ENCODE results near the gene CHRFAM7A.
"Not testable (repeated sequence)": the region's sequence is repeated elsewhere in the genome, so short reads cannot be mapped to it uniquely, and the experiment has no call there.

Gene CHRFAM7A

DNA sequence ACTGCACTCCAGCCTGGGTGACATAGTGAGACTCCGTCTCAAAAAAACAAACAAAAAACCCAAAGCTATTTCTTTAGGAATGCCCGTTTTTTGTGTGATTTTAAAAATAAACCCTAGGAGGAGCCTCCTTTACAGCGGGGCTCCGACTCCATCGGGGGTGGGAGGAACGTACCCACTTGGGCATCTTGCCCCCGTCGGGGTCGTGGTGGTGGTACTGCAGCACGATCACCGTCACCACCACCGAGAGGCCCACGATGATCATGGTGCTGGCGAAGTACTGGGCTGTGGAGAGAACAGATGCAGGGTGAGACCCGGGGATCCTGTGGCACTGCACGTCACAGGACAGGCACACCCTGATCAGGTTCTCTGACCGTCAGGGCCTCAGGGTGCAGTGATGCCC, 26.1 kb downstream of the CHRFAM7A start:
- H3K9ac ChIP-seq; H3K4me3 ChIP-seq; H4K20me1 ChIP-seq; H3K27ac ChIP-seq; H3K27me3 ChIP-seq; H3K36me3 ChIP-seq; H3K9me3 ChIP-seq (replicated peaks in 1 of 11); H3K4me2 ChIP-seq; H3K4me1 ChIP-seq: not testable (repeated sequence)

DNA sequence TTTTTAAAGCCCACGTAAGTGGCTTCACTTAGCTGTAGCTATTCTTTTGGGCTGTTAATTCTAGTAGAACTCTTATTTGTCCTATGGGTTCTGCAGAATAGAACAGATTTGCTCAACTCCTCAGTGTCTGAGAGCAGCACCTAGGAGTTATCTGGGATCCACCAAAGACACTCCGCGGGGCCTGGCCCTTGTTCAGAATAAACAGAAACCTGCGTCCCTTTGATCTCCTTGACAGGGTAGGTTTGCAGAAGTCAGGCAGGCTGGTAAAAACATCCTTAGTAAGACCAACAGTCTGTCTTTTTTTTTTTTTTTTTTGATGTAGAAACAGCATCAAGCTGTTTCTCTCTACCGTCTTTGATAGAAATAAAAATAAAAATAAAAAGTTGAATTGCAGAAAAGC, 31.9 kb downstream of the CHRFAM7A start:
- not testable (repeated sequence) for H3K4me2 ChIP-seq; H3K4me1 ChIP-seq; H3K9me3 ChIP-seq (replicated peaks in 1 of 11); H3K27me3 ChIP-seq; H3K27ac ChIP-seq; H3K4me3 ChIP-seq; H3K9ac ChIP-seq; H3K36me3 ChIP-seq; H4K20me1 ChIP-seq

DNA sequence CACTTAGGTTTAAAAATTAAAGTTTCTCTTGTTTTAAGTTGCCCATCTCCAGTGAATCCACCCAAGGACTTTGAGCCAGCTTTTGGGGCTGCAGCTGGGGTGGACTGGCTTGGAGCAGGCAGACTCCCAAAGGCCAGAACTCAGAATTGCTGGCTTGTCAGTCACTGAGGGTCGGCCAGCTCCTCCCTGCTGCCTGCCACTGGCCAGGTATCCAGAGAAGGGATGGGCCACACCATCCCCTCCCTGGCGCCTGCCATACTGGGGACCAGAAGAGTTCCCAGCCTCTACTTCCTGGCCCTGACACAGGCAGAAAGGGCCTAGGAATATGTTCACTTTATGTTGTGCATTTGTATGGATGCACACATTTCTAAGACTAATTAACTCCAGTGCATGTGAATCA, 32.4 kb downstream of the CHRFAM7A start:
- H3K4me3 ChIP-seq; H3K9ac ChIP-seq; H3K4me1 ChIP-seq; H3K36me3 ChIP-seq; H3K4me2 ChIP-seq; H3K9me3 ChIP-seq (replicated peaks in 1 of 11); H3K27me3 ChIP-seq; H3K27ac ChIP-seq; H4K20me1 ChIP-seq: not testable (repeated sequence)

DNA sequence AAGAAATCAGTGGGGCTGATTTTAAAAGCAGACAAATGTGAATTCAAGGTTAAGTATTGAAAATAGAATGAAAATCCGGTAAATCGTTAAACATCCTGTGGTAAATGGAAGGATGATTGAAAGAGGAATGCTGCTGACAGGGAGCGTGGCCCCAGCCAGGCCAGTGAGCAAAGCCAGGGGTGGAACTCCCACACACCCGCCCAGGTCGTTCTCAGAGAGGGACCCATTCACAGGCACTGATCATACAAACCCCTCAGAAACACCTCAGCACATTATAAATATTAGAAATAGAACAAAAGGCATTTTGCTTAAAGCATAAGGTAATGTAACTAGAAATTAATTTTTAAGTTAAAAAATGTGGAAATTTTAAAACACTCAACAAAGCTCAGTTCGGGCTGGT, 38.3 kb downstream of the CHRFAM7A start:
- not testable (repeated sequence) for H4K20me1 ChIP-seq; H3K9me3 ChIP-seq (replicated peaks in 1 of 11)

DNA sequence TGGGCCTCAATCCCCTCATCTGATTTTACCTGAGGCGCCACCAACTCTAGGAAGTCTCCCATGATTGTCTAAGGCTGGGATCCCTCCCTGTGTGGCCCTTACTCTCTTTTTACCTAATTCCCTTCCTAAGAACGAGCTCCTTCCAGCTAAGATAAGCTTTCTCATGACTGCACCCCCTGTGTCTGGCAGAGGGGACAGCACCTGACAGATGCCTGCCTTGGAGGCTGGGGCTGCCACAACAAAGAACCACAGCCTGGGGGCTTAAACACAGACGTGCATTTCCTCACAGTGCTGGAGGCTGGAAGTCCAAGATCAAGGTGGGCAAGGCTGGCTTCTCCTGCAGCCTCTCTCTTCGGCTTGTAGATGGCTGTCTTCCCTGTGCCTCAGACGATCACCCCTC, 43.5 kb downstream of the CHRFAM7A start:
- not testable (repeated sequence) for H4K20me1 ChIP-seq; H3K9ac ChIP-seq; H3K4me3 ChIP-seq; H3K36me3 ChIP-seq; H3K27ac ChIP-seq; H3K4me2 ChIP-seq; H3K4me1 ChIP-seq; H3K27me3 ChIP-seq; H3K9me3 ChIP-seq (replicated peaks in 1 of 11)

More for the DNA sequence above, 38.3 kb downstream of the CHRFAM7A start:
- not testable (repeated sequence) for H3K4me3 ChIP-seq, H3K9ac ChIP-seq, H3K27me3 ChIP-seq, H3K27ac ChIP-seq, H3K4me1 ChIP-seq, H3K4me2 ChIP-seq, H3K36me3 ChIP-seq

DNA sequence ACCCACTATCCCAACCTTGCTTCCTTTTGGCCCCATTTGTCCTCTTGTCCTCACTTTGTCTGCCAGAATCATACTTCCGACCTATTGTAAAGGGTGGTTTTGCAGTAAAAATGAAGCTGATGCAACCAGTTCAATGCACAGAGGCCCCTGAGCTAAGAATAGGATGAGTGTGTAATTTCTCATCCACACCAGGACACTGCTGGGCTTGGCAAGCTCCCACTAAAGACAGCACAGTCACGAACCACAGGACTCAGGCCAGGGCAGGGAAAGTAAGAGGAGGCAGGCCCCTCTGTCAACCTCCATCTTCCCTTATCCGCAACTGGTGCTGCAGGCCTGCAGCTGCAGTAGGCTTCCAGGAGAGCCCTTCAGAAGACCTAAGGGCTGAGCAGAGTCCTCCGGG, 56.8 kb downstream of the CHRFAM7A start:
- H3K9ac ChIP-seq; H4K20me1 ChIP-seq; H3K4me2 ChIP-seq; H3K9me3 ChIP-seq (replicated peaks in 1 of 11); H3K4me1 ChIP-seq; H3K27ac ChIP-seq; H3K27me3 ChIP-seq; H3K36me3 ChIP-seq; H3K4me3 ChIP-seq: not testable (repeated sequence)

DNA sequence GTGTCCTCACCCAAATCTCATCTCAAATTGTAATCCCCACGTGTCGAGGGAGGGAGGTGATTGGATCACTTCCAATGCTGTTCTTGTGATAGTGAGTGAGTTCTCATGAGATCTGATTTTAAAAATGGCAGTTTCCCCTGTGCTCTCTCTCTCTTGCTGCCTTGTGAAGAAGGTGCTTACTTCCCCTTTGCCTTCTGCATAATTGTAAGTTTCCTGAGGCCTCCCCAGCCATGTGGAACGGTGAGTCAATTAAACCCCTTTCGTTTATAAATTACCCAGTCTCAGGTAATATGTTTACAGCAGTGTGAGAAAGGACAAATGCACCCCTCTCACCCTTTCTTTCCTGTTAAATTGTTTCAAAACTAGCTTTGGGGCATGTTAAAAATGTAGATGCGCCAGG, 59.2 kb downstream of the CHRFAM7A start:
- H3K27ac ChIP-seq, H4K20me1 ChIP-seq: not testable (repeated sequence)

DNA sequence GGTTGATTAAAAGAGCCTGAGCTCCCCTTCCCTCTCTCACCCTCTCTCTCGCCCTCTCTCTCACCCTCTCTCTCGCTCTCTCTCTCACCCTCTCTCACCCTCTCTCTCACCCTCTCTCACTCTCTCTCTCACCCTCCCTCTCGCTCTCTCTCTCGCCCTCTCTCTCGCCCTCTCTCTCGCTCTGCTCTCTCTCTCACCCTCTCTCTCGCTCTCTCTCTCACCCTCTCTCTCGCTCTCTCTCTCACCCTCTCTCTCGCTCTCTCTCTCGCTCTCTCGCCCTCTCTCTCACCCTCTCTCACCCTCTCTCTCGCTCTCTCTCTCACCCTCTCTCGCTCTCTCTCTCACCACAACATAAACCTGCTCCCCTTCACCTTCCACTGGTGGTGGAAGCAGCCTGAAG, 67.2 kb downstream of the CHRFAM7A start:
- H3K4me2 ChIP-seq; H3K9me3 ChIP-seq (replicated peaks in 1 of 11); H3K36me3 ChIP-seq; H3K27me3 ChIP-seq; H3K4me1 ChIP-seq; H3K9ac ChIP-seq; H4K20me1 ChIP-seq; H3K27ac ChIP-seq; H3K4me3 ChIP-seq: not testable (repeated sequence)

More for the DNA sequence above, 59.2 kb downstream of the CHRFAM7A start:
- H3K4me1 ChIP-seq; H3K36me3 ChIP-seq; H3K4me3 ChIP-seq; H3K9ac ChIP-seq; H3K9me3 ChIP-seq (replicated peaks in 1 of 11); H3K4me2 ChIP-seq; H3K27me3 ChIP-seq: not testable (repeated sequence)

DNA sequence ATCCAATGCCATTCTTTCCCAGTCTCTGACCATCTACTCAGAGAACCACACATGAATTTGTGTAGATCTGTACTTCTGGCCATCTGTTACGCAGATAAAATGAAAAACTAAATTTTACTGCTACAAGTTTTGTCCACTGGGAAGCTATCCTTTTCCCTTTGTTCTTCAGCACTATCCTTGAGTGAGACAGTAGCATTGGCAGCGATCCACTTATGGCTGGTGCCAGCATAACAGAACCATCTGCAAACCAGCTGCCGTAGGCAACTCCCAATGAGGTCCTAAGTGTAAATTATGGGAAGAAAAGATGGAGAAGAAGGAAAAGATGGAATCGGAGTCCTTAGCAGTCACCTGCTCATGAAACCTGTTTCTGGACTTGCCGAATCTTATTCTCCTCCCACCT, 72.3 kb downstream of the CHRFAM7A start:
- not testable (repeated sequence) for H4K20me1 ChIP-seq; H3K27me3 ChIP-seq; H3K36me3 ChIP-seq; H3K4me2 ChIP-seq; H3K9ac ChIP-seq; H3K27ac ChIP-seq; H3K9me3 ChIP-seq (replicated peaks in 1 of 11); H3K4me1 ChIP-seq; H3K4me3 ChIP-seq

DNA sequence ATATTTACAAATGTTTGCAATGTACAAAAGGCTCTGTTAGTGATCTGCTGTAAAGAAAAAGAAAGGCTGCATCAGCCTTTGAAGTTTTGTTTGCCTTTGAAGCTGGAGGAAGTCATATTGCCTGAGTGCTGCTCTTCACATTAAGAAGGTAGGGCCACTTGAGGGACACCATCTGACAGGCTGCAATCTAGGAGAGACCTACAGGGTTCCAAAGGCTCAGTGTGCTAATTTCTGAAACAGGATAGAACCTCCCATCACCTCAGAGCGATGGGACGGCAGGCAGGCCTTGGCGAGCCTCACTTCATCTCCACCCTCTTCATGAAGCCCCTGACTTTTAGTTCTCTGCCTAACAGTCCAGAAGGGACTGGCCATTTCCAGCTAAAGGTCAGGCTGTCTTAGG, 77.6 kb downstream of the CHRFAM7A start:
- not testable (repeated sequence) for H3K27me3 ChIP-seq; H3K9me3 ChIP-seq (replicated peaks in 1 of 11); H3K9ac ChIP-seq; H4K20me1 ChIP-seq; H3K4me2 ChIP-seq; H3K36me3 ChIP-seq; H3K4me1 ChIP-seq; H3K4me3 ChIP-seq; H3K27ac ChIP-seq

DNA sequence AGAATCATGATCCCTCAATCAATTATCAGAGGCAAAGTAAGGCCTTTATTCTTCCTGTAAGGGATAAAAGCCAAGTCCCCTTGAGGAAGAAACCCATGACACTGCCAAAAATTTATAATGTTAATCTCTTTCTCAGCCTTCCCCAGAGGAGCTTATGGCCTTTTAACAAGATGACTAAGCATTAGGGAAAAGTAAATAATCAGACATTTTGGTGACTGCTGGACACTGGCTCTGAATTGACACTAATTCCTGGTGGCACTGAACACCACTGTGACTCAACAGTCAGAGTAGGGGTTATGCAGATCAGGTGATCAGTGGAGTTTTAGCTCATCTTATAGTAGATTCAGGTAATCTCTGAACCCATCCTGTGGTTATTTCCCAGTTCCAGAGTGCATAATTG, 82.8 kb downstream of the CHRFAM7A start:
- not testable (repeated sequence) for H4K20me1 ChIP-seq; H3K27me3 ChIP-seq; H3K9ac ChIP-seq; H3K36me3 ChIP-seq; H3K9me3 ChIP-seq (replicated peaks in 1 of 11); H3K27ac ChIP-seq; H3K4me2 ChIP-seq; H3K4me3 ChIP-seq; H3K4me1 ChIP-seq
